ENCODE data around the gene ARHGAP24. TPM values are rescaled to one million over a fixed set of nuclear protein-coding genes. Genes with fewer than 3 reads are reported as not detected.

ARHGAP24 gene
- polyA plus RNA-seq, 1 of the 3 experiments (the other 2 are of a cell fraction) = 1.4 TPM

DNA sequence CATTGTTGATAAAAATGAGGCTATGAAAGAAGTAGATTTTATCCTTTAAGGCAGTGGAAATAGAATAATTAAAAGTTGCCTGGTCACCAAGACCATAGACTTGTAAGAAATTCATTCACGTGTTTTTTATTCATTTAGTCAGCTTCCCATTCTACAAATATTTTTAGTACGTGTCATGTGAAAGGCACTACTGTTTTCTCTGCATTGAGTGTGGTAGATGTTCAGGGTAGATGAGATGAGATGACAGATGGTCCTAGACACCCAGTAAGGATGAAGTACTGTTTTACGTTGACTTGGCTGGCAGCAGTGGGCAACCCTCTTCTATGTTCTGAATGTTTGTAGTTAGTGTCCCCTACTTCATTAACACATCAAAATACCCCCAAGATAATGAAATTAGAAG, 228.1 kb downstream of the ARHGAP24 start:
- Histone ChIP-seq H4K20me1 (ENCODE audit: insufficient read depth) (no peaks in the 10 kb centered on the region), H3K9ac (no peak overlapping the region), H3K36me3 (replicated peaks in 1 of 2; ENCODE audit: control insufficient read depth in 1 of 2, insufficient read depth in 2 of 2, low read length in 1 of 2) (no peaks in the 10 kb centered on the region), H3K9me2 (no peaks in the 10 kb centered on the region), H2AFZ (ENCODE audit: low read depth) (no peak overlapping the region), H3F3A (replicated peaks; ENCODE audit: insufficient read depth) (no peaks in the 10 kb centered on the region), H3K27ac (ENCODE audit: low read depth in 2 of 2, low read length in 1 of 2) (no peak overlapping the region), H3K79me2 (ENCODE audit: insufficient read depth) (no peaks in the 10 kb centered on the region), H3K27me3 (ENCODE audit: insufficient read depth) (no peaks in the 10 kb centered on the region), H3K4me3 (ENCODE audit: low read depth in 2 of 2, low read length in 1 of 2) (no peak overlapping the region), H3K4me1 (ENCODE audit: control insufficient read depth in 1 of 2, insufficient read depth in 2 of 2, low read depth in 1 of 2, low read length in 1 of 2) (no peaks in the 10 kb centered on the region; a peak in 1 of 4 replicates), H3K9me3 (no peaks in the 10 kb centered on the region), H3K4me2 (no peak overlapping the region)
- TF ChIP-seq TAF1 (IDR thresholded peaks at IDR 0.05; ENCODE audit: borderline replicate concordance, low read depth, low read length) (no peak), FOXM1 (IDR thresholded peaks at IDR 0.05; ENCODE audit: low read depth) (no peak), YY1 (IDR thresholded peaks at IDR 0.05; ENCODE audit: low read depth) (no peak), FOSL2 (IDR thresholded peaks at IDR 0.05; ENCODE audit: borderline replicate concordance, low read depth) (no peak), MXI1 (IDR thresholded peaks at IDR 0.05; ENCODE audit: low read depth, low read length) (no peak), NFIC (IDR thresholded peaks at IDR 0.05; ENCODE audit: borderline replicate concordance) (no peak), TEAD4 (IDR thresholded peaks at IDR 0.05; ENCODE audit: borderline replicate concordance, insufficient read depth) (no peak), GATA2 (CRISPR knock-in tag; IDR thresholded peaks at IDR 0.05) (no peak), RXRA (IDR thresholded peaks at IDR 0.05; ENCODE audit: borderline replicate concordance, low read depth) (no peak), EZH2phosphoT487 (IDR thresholded peaks at IDR 0.05; ENCODE audit: borderline replicate concordance, low read depth) (no peak), ZBTB33 (IDR thresholded peaks at IDR 0.05; ENCODE audit: borderline replicate concordance, low read depth) (no peak), SMC3 (IDR thresholded peaks at IDR 0.05; ENCODE audit: low read depth, low read length) (no peak), RCOR1 (IDR thresholded peaks at IDR 0.05; ENCODE audit: low read length) (no peak), JUND (IDR thresholded peaks at IDR 0.05) (no peak), RAD21 (IDR thresholded peaks at IDR 0.05; ENCODE audit: low read length) (no peak)
- TF ChIP-seq, protein P1, sequence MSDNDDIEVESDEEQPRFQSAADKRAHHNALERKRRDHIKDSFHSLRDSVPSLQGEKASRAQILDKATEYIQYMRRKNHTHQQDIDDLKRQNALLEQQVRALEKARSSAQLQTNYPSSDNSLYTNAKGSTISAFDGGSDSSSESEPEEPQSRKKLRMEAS (IDR thresholded peaks at IDR 0.05; ENCODE audit: low read depth) = no peak
- TF ChIP-seq, protein P2, sequence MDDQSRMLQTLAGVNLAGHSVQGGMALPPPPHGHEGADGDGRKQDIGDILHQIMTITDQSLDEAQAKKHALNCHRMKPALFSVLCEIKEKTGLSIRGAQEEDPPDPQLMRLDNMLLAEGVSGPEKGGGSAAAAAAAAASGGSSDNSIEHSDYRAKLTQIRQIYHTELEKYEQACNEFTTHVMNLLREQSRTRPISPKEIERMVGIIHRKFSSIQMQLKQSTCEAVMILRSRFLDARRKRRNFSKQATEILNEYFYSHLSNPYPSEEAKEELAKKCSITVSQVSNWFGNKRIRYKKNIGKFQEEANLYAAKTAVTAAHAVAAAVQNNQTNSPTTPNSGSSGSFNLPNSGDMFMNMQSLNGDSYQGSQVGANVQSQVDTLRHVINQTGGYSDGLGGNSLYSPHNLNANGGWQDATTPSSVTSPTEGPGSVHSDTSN (IDR thresholded peaks at IDR 0.05) = no peak
- TF ChIP-seq, protein P3, sequence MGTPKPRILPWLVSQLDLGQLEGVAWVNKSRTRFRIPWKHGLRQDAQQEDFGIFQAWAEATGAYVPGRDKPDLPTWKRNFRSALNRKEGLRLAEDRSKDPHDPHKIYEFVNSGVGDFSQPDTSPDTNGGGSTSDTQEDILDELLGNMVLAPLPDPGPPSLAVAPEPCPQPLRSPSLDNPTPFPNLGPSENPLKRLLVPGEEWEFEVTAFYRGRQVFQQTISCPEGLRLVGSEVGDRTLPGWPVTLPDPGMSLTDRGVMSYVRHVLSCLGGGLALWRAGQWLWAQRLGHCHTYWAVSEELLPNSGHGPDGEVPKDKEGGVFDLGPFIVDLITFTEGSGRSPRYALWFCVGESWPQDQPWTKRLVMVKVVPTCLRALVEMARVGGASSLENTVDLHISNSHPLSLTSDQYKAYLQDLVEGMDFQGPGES (IDR thresholded peaks at IDR 0.05; ENCODE audit: low read depth, low read length) = no peak
- TF ChIP-seq, protein P4, sequence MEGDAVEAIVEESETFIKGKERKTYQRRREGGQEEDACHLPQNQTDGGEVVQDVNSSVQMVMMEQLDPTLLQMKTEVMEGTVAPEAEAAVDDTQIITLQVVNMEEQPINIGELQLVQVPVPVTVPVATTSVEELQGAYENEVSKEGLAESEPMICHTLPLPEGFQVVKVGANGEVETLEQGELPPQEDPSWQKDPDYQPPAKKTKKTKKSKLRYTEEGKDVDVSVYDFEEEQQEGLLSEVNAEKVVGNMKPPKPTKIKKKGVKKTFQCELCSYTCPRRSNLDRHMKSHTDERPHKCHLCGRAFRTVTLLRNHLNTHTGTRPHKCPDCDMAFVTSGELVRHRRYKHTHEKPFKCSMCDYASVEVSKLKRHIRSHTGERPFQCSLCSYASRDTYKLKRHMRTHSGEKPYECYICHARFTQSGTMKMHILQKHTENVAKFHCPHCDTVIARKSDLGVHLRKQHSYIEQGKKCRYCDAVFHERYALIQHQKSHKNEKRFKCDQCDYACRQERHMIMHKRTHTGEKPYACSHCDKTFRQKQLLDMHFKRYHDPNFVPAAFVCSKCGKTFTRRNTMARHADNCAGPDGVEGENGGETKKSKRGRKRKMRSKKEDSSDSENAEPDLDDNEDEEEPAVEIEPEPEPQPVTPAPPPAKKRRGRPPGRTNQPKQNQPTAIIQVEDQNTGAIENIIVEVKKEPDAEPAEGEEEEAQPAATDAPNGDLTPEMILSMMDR (IDR thresholded peaks at IDR 0.05) = no peak
- no peak for DNase-seq
- 49% methylated on average over 3 of the region's 3 CpGs for WGBS (ENCODE audit: low lambda C conversion rate)
- ChIA-PET CTCF (no interaction called here), POLR2A (no interaction called here)

Data from SK-N-SH (cell line).